Calu3 (cell line): ENCODE data around the gene GALNS. TPM values are rescaled to one million over a fixed set of nuclear protein-coding genes. Genes with fewer than 3 reads are reported as not detected.

ENCODE experiments used
- BruUV-seq: library from RNA; stranded (reverse); fragments of 400-500 nt; replicated peaks from 2 replicates; lab custom pipeline; 2021; lab: Mats Ljungman, UMichigan
- CTCF ChIA-PET: fragments of 300-600 bp; sonication (Branson Sonifier 250); formaldehyde crosslinking; loops from one replicate; lab custom pipeline; 2022; ENCODE audit warnings: antibody characterized with exemption; lab: Charles Lee
- DNase-seq: peaks from one replicate; pipeline ENCODE4 v3.0.0; 2022
- H3K27ac Mint-ChIP-seq: one replicate; pipeline ENCODE4 v1.8.0; 2022; ENCODE audit warnings: mixed read lengths; ENCODE audit not compliant: unreplicated experiment
- H3K27me3 Mint-ChIP-seq: one replicate; pipeline ENCODE4 v1.8.0; 2022; ENCODE audit warnings: mixed read lengths; ENCODE audit not compliant: unreplicated experiment
- H3K36me3 Mint-ChIP-seq: one replicate; pipeline ENCODE4 v1.8.0; 2022; ENCODE audit warnings: mild to moderate bottlenecking, moderate library complexity, mixed read lengths; ENCODE audit not compliant: insufficient read depth, unreplicated experiment
- H3K4me1 Mint-ChIP-seq: one replicate; pipeline ENCODE4 v1.8.0; 2022; ENCODE audit warnings: mild to moderate bottlenecking, low read depth, mixed read lengths; ENCODE audit not compliant: unreplicated experiment
- H3K4me3 Mint-ChIP-seq: one replicate; pipeline ENCODE4 v1.8.0; 2022; ENCODE audit warnings: mild to moderate bottlenecking, low read depth, moderate library complexity, mixed read lengths; ENCODE audit not compliant: unreplicated experiment
- H3K9me3 Mint-ChIP-seq: one replicate; pipeline ENCODE4 v1.8.0; 2022; ENCODE audit warnings: low read depth, mixed read lengths; ENCODE audit not compliant: unreplicated experiment
- CTCF ChIP-seq: fragments of 200-600 bp; IDR thresholded peaks from one replicate; pipeline ENCODE4 v1.8.0; 2022; ENCODE audit warnings: antibody characterized with exemption; ENCODE audit not compliant: unreplicated experiment
- intact Hi-C: fragments of 100-400 bp; cut with micrococcal nuclease; formaldehyde crosslinking; loops from one replicate; pipeline ENCODE4 v1.10.0; 2022; ENCODE audit not compliant: unreplicated experiment
- total RNA-seq: library from RNA; stranded (reverse); gene quantifications from 2 replicates; pipeline ENCODE4 v1.2.3, GENCODE V29; 2022

The GALNS gene
- total RNA-seq, 1 experiment from 2014 or later, result 50.4 TPM

- intact Hi-C loops, result no loop called here
- no peaks in the 10 kb centered on the region for H3K9me3 Mint-ChIP-seq
- DNase-seq, result no peak
- H3K27me3 Mint-ChIP-seq, result no peaks in the 10 kb centered on the region
- no peak overlapping the region for H3K27ac Mint-ChIP-seq
- peaks cover 9% of the 10 kb centered on the region for H3K36me3 Mint-ChIP-seq
- no peak overlapping the region for H3K4me3 Mint-ChIP-seq
- H3K4me1 Mint-ChIP-seq, result no peaks in the 10 kb centered on the region
- BruUV-seq, result no TSS peak
- CTCF ChIA-PET, result no interaction called here
- TF ChIP-seq CTCF, result no peak
Observed at GRCh38 chr16:88841521-88842307, 15.0 kb downstream of the GALNS start.

GRCh38 chr16:88840600-88841215 lies 16.0 kb downstream of the GALNS start:
- no peak overlapping the region for H3K27ac Mint-ChIP-seq
- no peaks in the 10 kb centered on the region for H3K27me3 Mint-ChIP-seq
- no peaks in the 10 kb centered on the region for H3K9me3 Mint-ChIP-seq
- no TSS peak for BruUV-seq
- H3K4me3 Mint-ChIP-seq, result no peak overlapping the region
- H3K36me3 Mint-ChIP-seq, result peaks cover 9% of the 10 kb centered on the region
- no peak for DNase-seq
- CTCF ChIA-PET, result no interaction called here
- TF ChIP-seq CTCF, result no peak
- intact Hi-C loops, result no loop called here
- no peaks in the 10 kb centered on the region for H3K4me1 Mint-ChIP-seq

- no peak for DNase-seq
- CTCF ChIA-PET, result interaction anchor here (0.6 kb wide), 1 partner anchor 15 kb away, joined by 5 read pairs; no protein-coding TSS in a partner anchor
- intact Hi-C loops, result no loop called here
- H3K9me3 Mint-ChIP-seq, result no peaks in the 10 kb centered on the region
- peaks cover 9% of the 10 kb centered on the region for H3K36me3 Mint-ChIP-seq
- no TSS peak for BruUV-seq
- no peak for TF ChIP-seq CTCF
- no peak overlapping the region for H3K4me3 Mint-ChIP-seq
- H3K27ac Mint-ChIP-seq, result no peak overlapping the region
- no peaks in the 10 kb centered on the region for H3K27me3 Mint-ChIP-seq
- H3K4me1 Mint-ChIP-seq, result no peaks in the 10 kb centered on the region
Observed at GRCh38 chr16:88839745-88840599, 16.8 kb downstream of the GALNS start.

- BruUV-seq, result no TSS peak
- Mint-ChIP-seq H3K36me3 (peaks cover 9% of the 10 kb centered on the region), H3K27ac (peak overlapping the region; percentile 46), H3K4me1 (no peaks in the 10 kb centered on the region), H3K4me3 (no peak overlapping the region), H3K9me3 (no peaks in the 10 kb centered on the region), H3K27me3 (no peaks in the 10 kb centered on the region)
- CTCF ChIA-PET, result interaction anchor here (0.7 kb wide), 1 partner anchor 117 kb away, joined by 3 read pairs; no protein-coding TSS in a partner anchor
- no peak for DNase-seq
- peak; percentile 63 for TF ChIP-seq CTCF
- intact Hi-C loops, result no loop called here
Observed at GRCh38 chr16:88839026-88839529, 17.7 kb downstream of the GALNS start.
